ENCODE results near the gene ANKK1. TPM values are rescaled to one million over a fixed set of nuclear protein-coding genes. Genes with fewer than 3 reads are reported as not detected.

ANKK1 gene, protein sequence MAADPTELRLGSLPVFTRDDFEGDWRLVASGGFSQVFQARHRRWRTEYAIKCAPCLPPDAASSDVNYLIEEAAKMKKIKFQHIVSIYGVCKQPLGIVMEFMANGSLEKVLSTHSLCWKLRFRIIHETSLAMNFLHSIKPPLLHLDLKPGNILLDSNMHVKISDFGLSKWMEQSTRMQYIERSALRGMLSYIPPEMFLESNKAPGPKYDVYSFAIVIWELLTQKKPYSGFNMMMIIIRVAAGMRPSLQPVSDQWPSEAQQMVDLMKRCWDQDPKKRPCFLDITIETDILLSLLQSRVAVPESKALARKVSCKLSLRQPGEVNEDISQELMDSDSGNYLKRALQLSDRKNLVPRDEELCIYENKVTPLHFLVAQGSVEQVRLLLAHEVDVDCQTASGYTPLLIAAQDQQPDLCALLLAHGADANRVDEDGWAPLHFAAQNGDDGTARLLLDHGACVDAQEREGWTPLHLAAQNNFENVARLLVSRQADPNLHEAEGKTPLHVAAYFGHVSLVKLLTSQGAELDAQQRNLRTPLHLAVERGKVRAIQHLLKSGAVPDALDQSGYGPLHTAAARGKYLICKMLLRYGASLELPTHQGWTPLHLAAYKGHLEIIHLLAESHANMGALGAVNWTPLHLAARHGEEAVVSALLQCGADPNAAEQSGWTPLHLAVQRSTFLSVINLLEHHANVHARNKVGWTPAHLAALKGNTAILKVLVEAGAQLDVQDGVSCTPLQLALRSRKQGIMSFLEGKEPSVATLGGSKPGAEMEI
- not detected for total RNA-seq

DNA sequence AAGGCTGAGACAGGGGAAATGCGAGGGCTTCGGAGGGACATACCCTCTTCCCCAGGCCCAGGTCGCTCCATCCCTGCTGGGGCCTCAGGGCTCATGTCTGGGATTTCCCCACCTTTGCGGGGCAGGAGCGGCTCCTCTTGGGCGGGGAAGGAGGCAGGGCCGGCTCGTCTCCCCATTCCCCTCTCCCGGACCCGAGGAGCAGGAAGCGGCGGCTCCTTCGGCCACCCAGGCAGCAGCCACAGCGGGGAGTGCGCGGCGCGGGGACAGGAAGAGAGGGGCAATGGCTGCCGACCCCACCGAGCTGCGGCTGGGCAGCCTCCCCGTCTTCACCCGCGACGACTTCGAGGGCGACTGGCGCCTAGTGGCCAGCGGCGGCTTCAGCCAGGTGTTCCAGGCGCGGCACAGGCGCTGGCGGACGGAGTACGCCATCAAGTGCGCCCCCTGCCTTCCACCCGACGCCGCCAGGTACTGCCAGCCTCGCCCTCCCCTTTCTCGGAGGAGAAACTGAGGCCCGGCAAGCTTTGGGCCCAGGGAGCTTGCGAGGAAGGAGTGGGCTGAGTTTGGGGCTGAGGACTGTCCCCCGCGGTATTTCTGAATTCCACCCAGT, at the start of gene ANKK1:
TSS of gene ANKK1 (plus strand) at position 175 of the 607 bp plus-strand sequence. CDS start at position 281, 106 bp downstream.
- H3K27me3 Mint-ChIP-seq: peaks cover 2% of the 10 kb centered on the region
- ATAC-seq (no peak), DNase-seq (no peak)
- intact Hi-C loops (cut with micrococcal nuclease): no loop called here
- H3K27ac Mint-ChIP-seq: no peak within 1 kb of the TSS
- H3K4me3 Mint-ChIP-seq: no peak within 1 kb of the TSS
- H3K36me3 Mint-ChIP-seq (ENCODE audit: low read depth): no peaks in the 10 kb centered on the region
- CTCF ChIA-PET: no interaction called here
- TF ChIP-seq, protein P1, sequence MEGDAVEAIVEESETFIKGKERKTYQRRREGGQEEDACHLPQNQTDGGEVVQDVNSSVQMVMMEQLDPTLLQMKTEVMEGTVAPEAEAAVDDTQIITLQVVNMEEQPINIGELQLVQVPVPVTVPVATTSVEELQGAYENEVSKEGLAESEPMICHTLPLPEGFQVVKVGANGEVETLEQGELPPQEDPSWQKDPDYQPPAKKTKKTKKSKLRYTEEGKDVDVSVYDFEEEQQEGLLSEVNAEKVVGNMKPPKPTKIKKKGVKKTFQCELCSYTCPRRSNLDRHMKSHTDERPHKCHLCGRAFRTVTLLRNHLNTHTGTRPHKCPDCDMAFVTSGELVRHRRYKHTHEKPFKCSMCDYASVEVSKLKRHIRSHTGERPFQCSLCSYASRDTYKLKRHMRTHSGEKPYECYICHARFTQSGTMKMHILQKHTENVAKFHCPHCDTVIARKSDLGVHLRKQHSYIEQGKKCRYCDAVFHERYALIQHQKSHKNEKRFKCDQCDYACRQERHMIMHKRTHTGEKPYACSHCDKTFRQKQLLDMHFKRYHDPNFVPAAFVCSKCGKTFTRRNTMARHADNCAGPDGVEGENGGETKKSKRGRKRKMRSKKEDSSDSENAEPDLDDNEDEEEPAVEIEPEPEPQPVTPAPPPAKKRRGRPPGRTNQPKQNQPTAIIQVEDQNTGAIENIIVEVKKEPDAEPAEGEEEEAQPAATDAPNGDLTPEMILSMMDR (IDR thresholded peaks at IDR 0.05): no peak
- H3K9me3 Mint-ChIP-seq: no peaks in the 10 kb centered on the region
- POLR2A ChIA-PET: no interaction called here
- no peaks in the 10 kb centered on the region for H3K4me1 Mint-ChIP-seq (ENCODE audit: low read depth)

DNA sequence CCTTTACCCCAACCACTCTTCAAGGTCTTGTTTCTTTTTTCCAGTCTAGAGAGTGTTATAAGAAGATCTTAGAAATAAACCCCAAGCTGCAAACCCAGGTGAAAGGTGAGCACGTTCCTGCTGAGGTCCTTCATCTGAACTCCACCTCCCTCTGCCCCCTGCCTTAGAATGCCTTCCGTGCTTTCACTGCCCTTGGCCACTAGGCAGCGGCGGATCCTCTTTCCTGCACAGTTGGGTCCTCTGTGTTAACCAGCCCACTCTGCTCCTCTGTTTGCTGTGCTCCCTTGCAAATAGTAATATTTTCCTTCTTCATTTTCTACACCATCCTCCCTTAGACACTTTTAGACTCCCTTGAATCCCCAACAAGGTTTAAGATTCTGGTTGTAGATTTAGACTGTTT, 48.8 kb upstream of the ANKK1 start:
- ATAC-seq: no peak
- intact Hi-C loops (cut with micrococcal nuclease): no loop called here

DNA sequence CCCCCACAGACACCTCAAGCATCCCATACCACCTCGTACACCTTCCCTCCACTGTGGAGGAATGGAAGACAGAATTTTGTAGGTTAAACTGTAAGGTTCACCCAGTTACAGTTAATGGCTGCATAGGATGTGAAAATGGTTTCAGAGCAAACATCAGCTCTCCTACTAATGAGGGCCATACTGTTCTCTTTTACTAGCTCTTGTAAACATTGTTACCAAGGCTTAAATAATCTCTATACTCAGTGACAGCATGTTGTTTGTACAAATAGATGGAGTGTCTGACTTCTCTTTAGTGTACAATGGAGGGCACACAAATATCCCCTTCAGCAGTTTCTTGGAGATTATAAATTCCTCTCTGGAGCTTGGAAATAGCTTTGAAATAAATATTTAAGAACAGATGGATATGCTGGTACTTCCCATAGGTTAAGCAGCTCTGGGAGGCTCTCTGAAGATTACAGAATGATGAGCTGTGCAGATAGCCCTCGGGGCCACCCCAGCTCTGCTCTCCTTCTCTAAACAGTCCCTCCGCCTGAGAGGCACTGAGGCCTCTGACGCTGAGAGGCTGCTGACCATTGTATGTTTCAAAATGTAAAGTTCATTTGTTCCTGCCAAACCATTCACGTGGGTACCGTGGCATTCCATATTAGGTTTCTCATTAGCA, 47.5 kb upstream of the ANKK1 start:
- ATAC-seq: no peak
- H3K9me3 Mint-ChIP-seq: no peaks in the 10 kb centered on the region
- ChIA-PET CTCF (no interaction called here), POLR2A (no interaction called here)
- no peak overlapping the region for H3K27ac Mint-ChIP-seq
- no peaks in the 10 kb centered on the region for H3K27me3 Mint-ChIP-seq
- intact Hi-C loops (cut with micrococcal nuclease): no loop called here
- DNase-seq: no peak
- H3K4me1 Mint-ChIP-seq (ENCODE audit: low read depth): no peaks in the 10 kb centered on the region
- TF ChIP-seq, protein P1 (IDR thresholded peaks at IDR 0.05): no peak
- H3K4me3 Mint-ChIP-seq: no peak overlapping the region
- peaks cover 17% of the 10 kb centered on the region for H3K36me3 Mint-ChIP-seq (ENCODE audit: low read depth)

More for the DNA sequence above, 48.8 kb upstream of the ANKK1 start:
- no peaks in the 10 kb centered on the region for H3K27me3 Mint-ChIP-seq
- no peak overlapping the region for H3K4me3 Mint-ChIP-seq
- no peaks in the 10 kb centered on the region for H3K9me3 Mint-ChIP-seq
- no peaks in the 10 kb centered on the region for H3K4me1 Mint-ChIP-seq (ENCODE audit: low read depth)
- peaks cover 19% of the 10 kb centered on the region for H3K36me3 Mint-ChIP-seq (ENCODE audit: low read depth)
- ChIA-PET CTCF (interaction anchor here (1.3 kb wide), 1 partner anchor 32 kb away, joined by 4 read pairs; no protein-coding TSS in a partner anchor), POLR2A (no interaction called here)
- TF ChIP-seq, protein P1 (IDR thresholded peaks at IDR 0.05): no peak
- no peak for DNase-seq
- H3K27ac Mint-ChIP-seq: no peak overlapping the region

DNA sequence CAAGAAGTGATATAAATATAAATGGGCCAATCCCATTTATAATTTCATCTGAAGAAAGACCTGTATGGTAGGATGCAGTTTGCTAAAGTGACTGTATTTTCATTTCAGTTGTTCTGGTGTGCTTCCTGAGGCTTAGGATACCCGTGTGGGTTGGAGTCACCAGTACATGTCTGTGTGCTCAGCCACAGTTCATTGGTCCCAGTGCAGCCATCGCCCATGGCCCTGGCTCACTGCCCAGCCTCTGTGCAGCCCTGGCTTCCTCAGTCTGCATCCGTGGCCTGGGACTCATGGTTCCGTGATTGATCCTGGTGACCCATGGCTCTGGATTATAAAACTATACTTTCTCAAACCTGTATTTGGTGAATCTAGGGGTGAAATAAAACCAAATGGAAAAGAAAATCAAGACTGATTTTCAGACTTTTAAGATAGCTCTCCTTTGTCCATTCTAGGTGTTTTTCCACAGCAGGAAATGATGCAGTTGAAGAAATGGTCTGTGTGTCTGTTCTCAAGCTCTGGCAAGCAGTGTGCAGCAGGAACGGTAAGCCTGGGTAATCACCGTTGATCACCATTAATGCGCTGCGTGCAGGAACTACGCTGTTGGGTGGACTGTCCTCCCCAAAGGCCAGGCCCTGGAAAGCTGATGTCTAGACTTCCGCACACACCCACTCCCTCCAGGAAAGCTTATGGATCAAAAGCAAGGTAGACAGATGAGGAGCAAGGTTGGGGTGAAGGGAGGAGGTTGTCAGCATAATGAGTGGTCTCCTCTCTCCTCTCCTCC, 46.0 kb upstream of the ANKK1 start:
- TF ChIP-seq, protein P1 (IDR thresholded peaks at IDR 0.05): no peak
- no peak overlapping the region for H3K4me3 Mint-ChIP-seq
- intact Hi-C loops (cut with micrococcal nuclease): no loop called here
- no peaks in the 10 kb centered on the region for H3K27me3 Mint-ChIP-seq
- H3K9me3 Mint-ChIP-seq: no peaks in the 10 kb centered on the region
- ATAC-seq (no peak), DNase-seq (no peak)
- H3K27ac Mint-ChIP-seq: no peak overlapping the region
- CTCF ChIA-PET: no interaction called here
- POLR2A ChIA-PET: interaction anchor here (1.0 kb wide), 1 partner anchor 753 kb away, joined by 3 read pairs; no protein-coding TSS in a partner anchor
- H3K36me3 Mint-ChIP-seq (ENCODE audit: low read depth): peaks cover 11% of the 10 kb centered on the region
- H3K4me1 Mint-ChIP-seq (ENCODE audit: low read depth): no peaks in the 10 kb centered on the region
